PC-3 (cell line): ENCODE measurements around the gene RAPGEF4.

Source experiments
- EZH2 ChIP-seq: fragments of 300-600 bp; sonication (generic); IDR thresholded peaks from one replicate; pipeline ENCODE4 v1.6.1; 2017; ENCODE audit warnings: antibody characterized with exemption, mild to moderate bottlenecking, low read length; ENCODE audit not compliant: unreplicated experiment
- EZH2phosphoT487 ChIP-seq: fragments of 300-600 bp; sonication (generic); IDR thresholded peaks from 2 replicates; pipeline ENCODE4 v1.6.1; 2018; ENCODE audit warnings: mild to moderate bottlenecking, antibody characterized with exemption, low read length, borderline replicate concordance
- TF ChIP-seq, protein P1 (sequence below): fragments of 300-600 bp; sonication (generic); conservative IDR thresholded peaks from 2 replicates; pipeline ENCODE4 v1.5.1; 2017; ENCODE audit warnings: antibody characterized with exemption, low read depth, mild to moderate bottlenecking, low read length

GRCh38 chr2:172901913-172902312 lies 166.3 kb downstream of the RAPGEF4 start:
- TF ChIP-seq, protein P1, sequence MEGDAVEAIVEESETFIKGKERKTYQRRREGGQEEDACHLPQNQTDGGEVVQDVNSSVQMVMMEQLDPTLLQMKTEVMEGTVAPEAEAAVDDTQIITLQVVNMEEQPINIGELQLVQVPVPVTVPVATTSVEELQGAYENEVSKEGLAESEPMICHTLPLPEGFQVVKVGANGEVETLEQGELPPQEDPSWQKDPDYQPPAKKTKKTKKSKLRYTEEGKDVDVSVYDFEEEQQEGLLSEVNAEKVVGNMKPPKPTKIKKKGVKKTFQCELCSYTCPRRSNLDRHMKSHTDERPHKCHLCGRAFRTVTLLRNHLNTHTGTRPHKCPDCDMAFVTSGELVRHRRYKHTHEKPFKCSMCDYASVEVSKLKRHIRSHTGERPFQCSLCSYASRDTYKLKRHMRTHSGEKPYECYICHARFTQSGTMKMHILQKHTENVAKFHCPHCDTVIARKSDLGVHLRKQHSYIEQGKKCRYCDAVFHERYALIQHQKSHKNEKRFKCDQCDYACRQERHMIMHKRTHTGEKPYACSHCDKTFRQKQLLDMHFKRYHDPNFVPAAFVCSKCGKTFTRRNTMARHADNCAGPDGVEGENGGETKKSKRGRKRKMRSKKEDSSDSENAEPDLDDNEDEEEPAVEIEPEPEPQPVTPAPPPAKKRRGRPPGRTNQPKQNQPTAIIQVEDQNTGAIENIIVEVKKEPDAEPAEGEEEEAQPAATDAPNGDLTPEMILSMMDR: no peak
- TF ChIP-seq EZH2: no peak
- TF ChIP-seq EZH2phosphoT487: no peak
